HepG2 (cell line): ENCODE data around the gene ASB16. TPM values are rescaled to one million over a fixed set of nuclear protein-coding genes. Genes with fewer than 3 reads are reported as not detected.

Experiments used
- BHLHE40 ChIP-seq: IDR thresholded peaks from 2 replicates; pipeline ENCODE4 v1.6.1; 2011; ENCODE audit warnings: low read length, improper control_type of control experiment
- CBFB ChIP-seq: sonication (generic); formaldehyde crosslinking; IDR thresholded peaks from 2 replicates; pipeline ENCODE4 v1.4.0; 2020; ENCODE audit warnings: missing genetic modification reagents
- CBX2 ChIP-seq, 2 experiments: fragments of 200-600 bp in 1 of 2; sonication (generic); formaldehyde crosslinking in 1 of 2; IDR thresholded peaks; 2 replicates each; pipeline versions ENCODE4 v1.7.0 to v1.8.1; 2018 to 2022; ENCODE audit warnings: low read depth in 2 of 2, low read length in 1 of 2, mild to moderate bottlenecking in 1 of 2, missing genetic modification reagents in 1 of 2
- FLYWCH1 ChIP-seq: sonication (generic); formaldehyde crosslinking; IDR thresholded peaks from 2 replicates; pipeline ENCODE4 v1.8.1; 2023; ENCODE audit warnings: mild to moderate bottlenecking, missing genetic modification reagents
- PRDM10 ChIP-seq: sonication (generic); formaldehyde crosslinking; IDR thresholded peaks from 2 replicates; pipeline ENCODE4 v1.4.0; 2020; ENCODE audit warnings: low read depth, missing genetic modification reagents
- SMARCC2 ChIP-seq: fragments of 450-650 bp; IDR thresholded peaks from 2 replicates; pipeline ENCODE4 v1.6.1; 2017; ENCODE audit warnings: antibody characterized with exemption, mild to moderate bottlenecking
- SNAPC4 ChIP-seq: sonication (generic); formaldehyde crosslinking; IDR thresholded peaks from 2 replicates; pipeline ENCODE4 v1.4.0; 2020; ENCODE audit warnings: mild to moderate bottlenecking, missing genetic modification reagents
- ZHX2 ChIP-seq, 2 experiments: sonication (generic) in 1 of 2; formaldehyde crosslinking in 1 of 2; IDR thresholded peaks; 2 replicates each; pipeline versions ENCODE4 v1.6.1 to v1.9.0; 2014 to 2022; ENCODE audit warnings: antibody characterized with exemption in 1 of 2, borderline replicate concordance in 1 of 2, inconsistent platforms in 1 of 2, low read depth in 1 of 2, missing genetic modification reagents in 1 of 2
- ZNF333 ChIP-seq: sonication (generic); formaldehyde crosslinking; IDR thresholded peaks from 2 replicates; pipeline ENCODE4 v1.4.0; 2020; ENCODE audit warnings: mild to moderate bottlenecking, missing genetic modification reagents, borderline replicate concordance
- ZNF460 ChIP-seq: sonication (generic); formaldehyde crosslinking; IDR thresholded peaks from 2 replicates; pipeline ENCODE4 v1.5.1; 2020; ENCODE audit warnings: missing genetic modification reagents, mild to moderate bottlenecking, borderline replicate concordance
- ZNF580 ChIP-seq: IDR thresholded peaks from 2 replicates; pipeline ENCODE4 v1.6.1; 2016; ENCODE audit warnings: low read depth, borderline replicate concordance
- polyA plus RNA-seq, 8 experiments: library from polyadenylated mRNA; depleted of rRNA in 3 of 8; stranded (reverse) in 7 of 8; unstranded in 1 of 8; fragments of >200 nt; fragmentation: Illumina TruSeq in 4 of 8; extraction: Trizol in 4 of 8; gene quantifications; 2 replicates each; pipeline versions ENCODE4 v1.2.1 to v1.2.3, GENCODE V29; 2011 to 2016; ENCODE audit warnings: low read depth in 4 of 8, missing spikeins in 1 of 8, mixed read lengths in 1 of 8; ENCODE audit not compliant: insufficient read depth in 1 of 8
- total RNA-seq, 5 experiments: library from RNA; depleted of rRNA; stranded (reverse); fragments of >200 nt; fragmentation: Illumina TruSeq; extraction: Trizol; gene quantifications; 2 replicates each; pipeline ENCODE4 v1.2.3, GENCODE V29; 2016; ENCODE audit warnings: low read depth in 1 of 5

ASB16 gene
- total and polyA plus RNA-seq, 2 of the 13 experiments (the other 11 are each of a cell fraction or from before 2014, with no cell fraction given) = 0.07 TPM; not detected in 1

GRCh38 chr17:44123356-44124117 lies 47.0 kb upstream of the ASB16 start, which contains the start of gene HDAC5 (continued):
- no peak for TF ChIP-seq SNAPC4 (CRISPR knock-in tag)
- TF ChIP-seq ZNF333 (CRISPR knock-in tag) = peak; percentile 58; the same call in 1 of the 2 replicates
- TF ChIP-seq ZNF460 = peak; percentile 51; the same call in 1 of the 2 replicates
- TF ChIP-seq ZHX2 (IDR thresholded peaks at IDR 0.05; ENCODE audit: low read depth) = peak; percentile 63; the same call in 1 of the 2 replicates
- no peak for TF ChIP-seq ZHX2 (CRISPR knock-in tag; IDR thresholded peaks at IDR 0.05; ENCODE audit: borderline replicate concordance)
- no peak; the same call in 1 of the 2 replicates for TF ChIP-seq CBFB (CRISPR knock-in tag)
- TF ChIP-seq FLYWCH1 (CRISPR knock-in tag) = no peak
- TF ChIP-seq SMARCC2 = no peak
- TF ChIP-seq CBX2 (IDR thresholded peaks at IDR 0.05; ENCODE audit: low read depth, low read length) = no peak
- no peak for TF ChIP-seq CBX2 (CRISPR knock-in tag; IDR thresholded peaks at IDR 0.05; ENCODE audit: low read depth)
- TF ChIP-seq ZNF580 (CRISPR knock-in tag) = peak; percentile 67; the same call in 1 of the 2 replicates
- peak; percentile 46; the same call in 1 of the 2 replicates for TF ChIP-seq PRDM10 (CRISPR knock-in tag)
- peak; percentile 86 for TF ChIP-seq BHLHE40
